HCT116 (cell line): ENCODE results near the gene ADGRV1. TPM values are rescaled to one million over a fixed set of nuclear protein-coding genes. Genes with fewer than 3 reads are reported as not detected.

Source experiments
- ATAC-seq: fragments of 200-7000 bp; cut with Tn5 transposase; 2 replicates; pipeline ENCODE4 v1.9.1; 2020; ENCODE audit warnings: mild to moderate bottlenecking, moderate library complexity
- BruUV-seq: library from RNA; stranded (reverse); fragments of 400-500 nt; replicated peaks from 2 replicates; lab custom pipeline; 2021; lab: Mats Ljungman, UMichigan
- CTCF ChIA-PET: fragments of 300-600 bp; sonication (Branson Sonifier 250); formaldehyde crosslinking; loops from one replicate; lab custom pipeline; 2021; ENCODE audit warnings: antibody characterized with exemption; lab: Charles Lee
- POLR2A ChIA-PET: fragments of 300-600, 350-600 bp; sonication (Branson Sonifier 250); formaldehyde crosslinking; loops from one replicate; lab custom pipeline; 2021; ENCODE audit warnings: antibody characterized with exemption; lab: Charles Lee
- RAD21 ChIA-PET, 2 experiments: fragments of 300-600 bp; sonication (Branson Sonifier 250); formaldehyde crosslinking; loops; one replicate each; lab custom pipeline; 2023; ENCODE audit warnings: low total read pairs in 2 of 2; ENCODE audit not compliant: uncharacterized antibody in 2 of 2, unreplicated experiment in 2 of 2, low non-redundant PET in 1 of 2; lab: Charles Lee
- DNase-seq: peaks from one replicate; pipeline ENCODE4 v3.0.0-alpha.2; 2010; ENCODE audit warnings: low read depth, low spot score
- H2AFZ ChIP-seq: fragments of 200-600 bp; shearing (Covaris generic), sonication (generic); 2 replicates; pipeline ENCODE4 v1.6.1; 2017; ENCODE audit warnings: low read depth, mixed run types, mixed read lengths, antibody characterized with exemption, low read length; ENCODE audit not compliant: poor library complexity, severe bottlenecking
- H3K27ac ChIP-seq: 2 replicates; pipeline ENCODE4 v1.5.1; 2012; ENCODE audit warnings: low read depth, low read length
- H3K27me3 ChIP-seq: fragments of 200-600 bp; sonication (generic); 2 replicates; pipeline ENCODE4 v1.6.1; 2016; ENCODE audit warnings: mixed run types, low read length, mixed read lengths; ENCODE audit not compliant: insufficient read depth
- H3K36me3 ChIP-seq, 2 experiments: fragments of 200-500 bp in 1 of 2; fragments of 200-600 bp in 1 of 2; sonication (Bioruptor generic) in 1 of 2; sonication (generic) in 1 of 2; 2 replicates each; pipeline versions ENCODE4 v1.5.1 to v1.6.1; 2014 to 2016; ENCODE audit warnings: low read length in 2 of 2, inconsistent platforms in 1 of 2, mixed read lengths in 1 of 2, mixed run types in 1 of 2; ENCODE audit not compliant: insufficient read depth in 2 of 2, control insufficient read depth in 1 of 2
- H3K4me1 ChIP-seq, 2 experiments: fragments of 200-600 bp in 1 of 2; sonication (generic) in 1 of 2; 2 replicates each; pipeline versions ENCODE4 v1.5.1 to v1.6.1; 2012 to 2017; ENCODE audit warnings: low read length in 2 of 2, inconsistent platforms in 1 of 2, mild to moderate bottlenecking in 1 of 2, mixed read lengths in 1 of 2, mixed run types in 1 of 2, moderate library complexity in 1 of 2; ENCODE audit not compliant: insufficient read depth in 2 of 2, control insufficient read depth in 1 of 2
- H3K4me2 ChIP-seq: fragments of 200-600 bp; sonication (generic); 2 replicates; pipeline ENCODE4 v1.6.1; 2017; ENCODE audit warnings: mixed run types, low read length, mixed read lengths
- H3K4me3 ChIP-seq, 2 experiments: fragments of 200-600 bp in 1 of 2; sonication (generic) in 1 of 2; replicated peaks in 1 of 2; 2 replicates each; pipeline ENCODE4 v1.5.1; 2011 to 2016; ENCODE audit warnings: low read length in 2 of 2, control low read depth in 1 of 2, low read depth in 1 of 2, mild to moderate bottlenecking in 1 of 2, mixed read lengths in 1 of 2, mixed run types in 1 of 2
- H3K79me2 ChIP-seq: fragments of 200-600 bp; sonication (generic); 2 replicates; pipeline ENCODE4 v1.6.1; 2017; ENCODE audit warnings: mild to moderate bottlenecking, mixed run types, low read length, moderate library complexity, mixed read lengths; ENCODE audit not compliant: insufficient read depth
- H3K9ac ChIP-seq: fragments of 200-600 bp; sonication (generic); 2 replicates; pipeline ENCODE4 v1.6.1; 2016; ENCODE audit warnings: low read length, mixed read lengths
- H3K9me2 ChIP-seq: fragments of 200-600 bp; sonication (generic), shearing (Covaris generic); 2 replicates; pipeline ENCODE4 v1.6.1; 2017; ENCODE audit warnings: mixed run types, mild to moderate bottlenecking, moderate library complexity; ENCODE audit not compliant: insufficient read depth
- H3K9me3 ChIP-seq, 2 experiments: fragments of 200-500 bp in 1 of 2; fragments of 200-600 bp in 1 of 2; sonication (Bioruptor generic) in 1 of 2; sonication (generic) in 1 of 2; 2 replicates each; pipeline ENCODE4 v1.6.1; 2014 to 2017; ENCODE audit warnings: low read length in 2 of 2, mixed read lengths in 2 of 2, inconsistent platforms in 1 of 2, low read depth in 1 of 2, mild to moderate bottlenecking in 1 of 2, mixed run types in 1 of 2, moderate library complexity in 1 of 2; ENCODE audit not compliant: control insufficient read depth in 1 of 2, insufficient read depth in 1 of 2
- H4K20me1 ChIP-seq: fragments of 200-600 bp; sonication (generic), shearing (Covaris generic); 2 replicates; pipeline ENCODE4 v1.6.1; 2017; ENCODE audit warnings: mixed run types, mild to moderate bottlenecking, moderate library complexity; ENCODE audit not compliant: insufficient read depth
- ATF3 ChIP-seq: IDR thresholded peaks from 2 replicates; pipeline ENCODE4 v1.6.1; 2012
- CTCF ChIP-seq, 3 experiments: fragments of 200-600 bp in 1 of 3; sonication (generic) in 1 of 3; IDR thresholded peaks in 2 of 3; conservative IDR thresholded peaks in 1 of 3; 2 replicates each; pipeline ENCODE4 v1.5.1; 2012 to 2017; ENCODE audit warnings: low read depth in 2 of 3, low read length in 2 of 3, antibody characterized with exemption in 1 of 3, borderline replicate concordance in 1 of 3, control low read depth in 1 of 3, mild to moderate bottlenecking in 1 of 3, mixed read lengths in 1 of 3, mixed run types in 1 of 3, moderate library complexity in 1 of 3; ENCODE audit not compliant: insufficient read depth in 1 of 3
- EZH2 ChIP-seq: fragments of 200-600 bp; sonication (generic); IDR thresholded peaks from 2 replicates; pipeline ENCODE4 v1.6.1; 2017; ENCODE audit warnings: antibody characterized with exemption, mixed run types
- MAX ChIP-seq: IDR thresholded peaks from 2 replicates; pipeline ENCODE4 v1.6.1; 2012
- POLR2A ChIP-seq: IDR thresholded peaks from 2 replicates; pipeline ENCODE4 v1.7.0; 2011; ENCODE audit warnings: borderline replicate concordance; ENCODE audit not compliant: insufficient read depth, insufficient read length; ENCODE audit errors: extremely low read depth
- RAD21 ChIP-seq: IDR thresholded peaks from 2 replicates; pipeline ENCODE4 v1.6.1; 2012; ENCODE audit warnings: low read depth, mild to moderate bottlenecking
- SIN3A ChIP-seq: IDR thresholded peaks from 2 replicates; pipeline ENCODE4 v1.6.1; 2012; ENCODE audit warnings: low read depth
- YY1 ChIP-seq: IDR thresholded peaks from 2 replicates; pipeline ENCODE4 v1.6.1; 2011; ENCODE audit warnings: low read length, low read depth, moderate library complexity, mild to moderate bottlenecking; ENCODE audit not compliant: insufficient replicate concordance; ENCODE audit errors: extremely low read depth
- intact Hi-C: fragments of 100-400 bp; cut with micrococcal nuclease; formaldehyde crosslinking; loops from 2 replicates; pipeline ENCODE4 v1.10.0; 2022
- total RNA-seq: library from RNA; stranded (reverse); gene quantifications from one replicate; pipeline ENCODE4 v1.2.1, GENCODE V29; 2021; ENCODE audit not compliant: unreplicated experiment

Gene ADGRV1
- total RNA-seq, 1 experiment from 2014 or later, result 6.0 TPM

GRCh38 chr5:90529939-90530677, 28.5 kb upstream of the ADGRV1 start:
- peak overlapping the region; percentile 83 to 89 for H3K4me3 ChIP-seq
- H3K4me2 ChIP-seq, result peak overlapping the region; percentile 92
- CTCF ChIA-PET, result interaction anchor here (1.3 to 1.7 kb wide), 2 partner anchors 91 to 263 kb away, joined by 3 to 7 read pairs; no protein-coding TSS in a partner anchor
- intact Hi-C loops, result loop anchor here (1.0 to 5.0 kb wide), 2 partner anchors 58 to 91 kb away; partner anchors contain the start of genes MBLAC2 and POLR3G
- ATAC-seq (peak; percentile 71), DNase-seq (peak; percentile 58)
- H3K36me3 ChIP-seq, result peaks cover 0 to under 1% of the 10 kb centered on the region in 2 experiments; a peak in 2 of 4 replicates
- RAD21 ChIA-PET, result no interaction called here
- peak overlapping the region; percentile 52 for H2AFZ ChIP-seq
- POLR2A ChIA-PET, result interaction anchor here (0.9 kb wide), 1 partner anchor 121 kb away, joined by 4 read pairs; the partner anchor contains the start of gene CETN3
- TSS peak; percentile 89 for BruUV-seq
- no peaks in the 10 kb centered on the region for H3K27me3 ChIP-seq
- no peaks in the 10 kb centered on the region for H3K9me3 ChIP-seq
- peaks cover 3 to 17% of the 10 kb centered on the region in 2 experiments; a peak in 3 of 4 replicates for H3K4me1 ChIP-seq
- peak overlapping the region; percentile 66 for H3K9ac ChIP-seq
- TF ChIP-seq MAX (0 out of 2 replicates have a peak, but pooled peaks have one; percentile 7), RAD21 (peak; percentile 81), SIN3A (no peak), CTCF (IDR thresholded peaks at IDR 0.05 in 2 of 3, conservative IDR thresholded peaks at IDR 0.05 in 1 of 3; ENCODE audit: borderline replicate concordance in 1 of 3, insufficient read depth in 1 of 3, low read depth in 2 of 3, low read length in 2 of 3) (peak; percentile 58 to 77 (median 67); a peak in 5 of 6 replicates), EZH2 (no peak), ATF3 (no peak), POLR2A (no peak), YY1 (no peak)
- H3K9me2 ChIP-seq, result no peaks in the 10 kb centered on the region
- H4K20me1 ChIP-seq, result no peaks in the 10 kb centered on the region
- H3K79me2 ChIP-seq, result peaks cover 41% of the 10 kb centered on the region
- peak overlapping the region; percentile 89 for H3K27ac ChIP-seq
